OCI-LY7 (cell line): ENCODE results near the gene ATE1. TPM values are rescaled to one million over a fixed set of nuclear protein-coding genes. Genes with fewer than 3 reads are reported as not detected.

Experiments used
- BruUV-seq: library from RNA; stranded (reverse); fragments of 400-500 nt; replicated peaks from 2 replicates; lab custom pipeline; 2021; lab: Mats Ljungman, UMichigan
- CTCF ChIA-PET: fragments of 300-600 bp; sonication (Branson Sonifier 250); formaldehyde crosslinking; loops from one replicate; lab custom pipeline; 2022; ENCODE audit warnings: antibody characterized with exemption; ENCODE audit not compliant: unreplicated experiment; lab: Charles Lee
- POLR2A ChIA-PET: fragments of 300-600 bp; sonication (Branson Sonifier 250); formaldehyde crosslinking; loops from one replicate; lab custom pipeline; 2022; ENCODE audit warnings: antibody characterized with exemption; lab: Charles Lee
- DNase-seq: peaks from one replicate; pipeline ENCODE4 v3.0.0-alpha.2; 2015; ENCODE audit warnings: low spot score
- H2AFZ ChIP-seq: fragments of 200-600 bp; sonication (generic), shearing (Covaris generic); 2 replicates; pipeline ENCODE4 v1.6.1; 2014; ENCODE audit warnings: mild to moderate bottlenecking, antibody characterized with exemption, low read length, moderate library complexity
- H3K27ac ChIP-seq: fragments of 200-600 bp; sonication (generic); 2 replicates; pipeline ENCODE4 v1.5.1; 2014; ENCODE audit warnings: mixed run types, low read depth, mild to moderate bottlenecking, moderate library complexity, low read length, inconsistent platforms; ENCODE audit not compliant: poor library complexity, severe bottlenecking
- H3K36me3 ChIP-seq: fragments of 200-600 bp; sonication (generic); 2 replicates; pipeline ENCODE4 v1.6.1; 2014; ENCODE audit warnings: mild to moderate bottlenecking, antibody characterized with exemption, low read length, moderate library complexity, mixed read lengths; ENCODE audit not compliant: insufficient read depth
- H3K4me1 ChIP-seq: fragments of 200-600 bp; sonication (generic); 2 replicates; pipeline ENCODE4 v1.5.1; 2014; ENCODE audit warnings: mild to moderate bottlenecking, low read length; ENCODE audit not compliant: insufficient read depth, poor library complexity, severe bottlenecking
- H3K4me2 ChIP-seq: fragments of 200-600 bp; sonication (generic); 2 replicates; pipeline ENCODE4 v1.6.1; 2014; ENCODE audit warnings: mild to moderate bottlenecking, low read length
- H3K4me3 ChIP-seq: fragments of 200-600 bp; sonication (generic); 2 replicates; pipeline ENCODE4 v1.5.1; 2014; ENCODE audit warnings: mild to moderate bottlenecking, low read depth, low read length; ENCODE audit not compliant: poor library complexity, severe bottlenecking
- H3K79me2 ChIP-seq: fragments of 200-600 bp; sonication (generic); 2 replicates; pipeline ENCODE4 v1.6.1; 2016; ENCODE audit warnings: low read depth, mild to moderate bottlenecking, low read length, moderate library complexity, mixed read lengths; ENCODE audit not compliant: insufficient read depth
- H3K9me2 ChIP-seq: fragments of 200-600 bp; sonication (generic); 2 replicates; pipeline ENCODE4 v1.6.1; 2016; ENCODE audit warnings: mild to moderate bottlenecking, low read length, mixed read lengths; ENCODE audit not compliant: insufficient read depth
- H3K9me3 ChIP-seq: fragments of 200-600 bp; sonication (generic); 2 replicates; pipeline ENCODE4 v1.6.1; 2014; ENCODE audit warnings: mild to moderate bottlenecking, mixed run types, low read length, mixed read lengths
- H4K20me1 ChIP-seq: fragments of 200-600 bp; sonication (generic); 2 replicates; pipeline ENCODE4 v1.6.1; 2014; ENCODE audit warnings: mild to moderate bottlenecking, antibody characterized with exemption, low read length, moderate library complexity, mixed read lengths; ENCODE audit not compliant: insufficient read depth
- EZH2phosphoT487 ChIP-seq: fragments of 200-600 bp; sonication (generic); IDR thresholded peaks from 2 replicates; pipeline ENCODE4 v1.6.1; 2018; ENCODE audit warnings: low read depth, borderline replicate concordance, mild to moderate bottlenecking, mixed run types, antibody characterized with exemption, low read length, moderate library complexity, mixed read lengths
- intact Hi-C: fragments of 100-400 bp; cut with micrococcal nuclease; formaldehyde crosslinking; loops from one replicate; pipeline ENCODE4 v1.10.0; 2022; ENCODE audit not compliant: unreplicated experiment
- total RNA-seq, 2 experiments: library from RNA; depleted of rRNA in 1 of 2; stranded (reverse); fragments of >200 nt in 1 of 2; shearing (Covaris generic) in 1 of 2; gene quantifications; 2 replicates each; pipeline ENCODE4 v1.2.3, GENCODE V29; 2014 to 2022
- TF ChIP-seq, protein P1 (sequence below): fragments of 200-600 bp; sonication (generic); conservative IDR thresholded peaks from 2 replicates; pipeline ENCODE4 v1.5.1; 2014; ENCODE audit warnings: mild to moderate bottlenecking, antibody characterized with exemption, low read length, moderate library complexity, mixed read lengths

Gene ATE1
- total RNA-seq, 2 experiments from 2014 or later: 14.8 to 44.7 TPM

DNA sequence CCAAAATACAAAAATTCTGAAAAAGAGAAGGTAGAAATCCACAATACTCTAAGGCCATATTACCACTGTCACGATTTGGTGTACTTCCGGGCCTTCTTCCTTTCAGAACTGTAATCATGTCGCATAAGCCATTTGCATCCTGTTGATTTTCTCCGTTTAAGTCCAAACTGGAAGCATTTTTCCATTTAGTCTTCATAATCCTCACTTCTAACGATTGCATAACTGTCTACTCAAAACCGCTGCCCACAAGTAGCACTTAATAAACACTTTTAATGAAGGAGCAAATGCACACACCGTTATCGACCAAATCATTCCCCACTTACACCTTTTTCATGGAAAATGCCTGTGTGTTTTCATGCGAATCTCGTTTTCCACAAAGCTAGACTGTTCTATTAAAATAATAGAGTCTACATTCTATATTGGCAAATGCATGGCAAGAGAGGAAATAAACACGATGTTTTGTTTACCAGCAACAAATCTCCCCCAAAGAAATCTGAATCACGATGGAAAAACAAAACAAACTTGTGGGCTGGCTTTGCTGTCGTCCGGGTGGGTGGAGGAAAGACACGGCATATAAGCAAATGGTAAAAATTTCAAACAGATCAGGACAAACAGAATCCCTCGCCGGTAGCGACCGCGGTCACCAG lies 1.0 kb downstream of the ATE1 start:
- Histone ChIP-seq H3K27ac (peak overlapping the region; percentile 67), H2AFZ (peak overlapping the region; percentile 82), H3K4me2 (peak overlapping the region; percentile 98), H3K79me2 (peaks cover 55% of the 10 kb centered on the region), H3K9me3 (no peaks in the 10 kb centered on the region), H4K20me1 (no peaks in the 10 kb centered on the region), H3K4me1 (peaks cover 39% of the 10 kb centered on the region), H3K4me3 (peak overlapping the region; percentile 96), H3K9me2 (no peaks in the 10 kb centered on the region), H3K36me3 (peaks cover 26% of the 10 kb centered on the region; the same call in 1 of the 2 replicates)
- intact Hi-C loops: loop anchor here (10.0 kb wide), 1 partner anchor 1072 kb away; the partner anchor contains the start of gene WDR11
- CTCF ChIA-PET: no interaction called here
- no TSS peak for BruUV-seq
- TF ChIP-seq, protein P1, sequence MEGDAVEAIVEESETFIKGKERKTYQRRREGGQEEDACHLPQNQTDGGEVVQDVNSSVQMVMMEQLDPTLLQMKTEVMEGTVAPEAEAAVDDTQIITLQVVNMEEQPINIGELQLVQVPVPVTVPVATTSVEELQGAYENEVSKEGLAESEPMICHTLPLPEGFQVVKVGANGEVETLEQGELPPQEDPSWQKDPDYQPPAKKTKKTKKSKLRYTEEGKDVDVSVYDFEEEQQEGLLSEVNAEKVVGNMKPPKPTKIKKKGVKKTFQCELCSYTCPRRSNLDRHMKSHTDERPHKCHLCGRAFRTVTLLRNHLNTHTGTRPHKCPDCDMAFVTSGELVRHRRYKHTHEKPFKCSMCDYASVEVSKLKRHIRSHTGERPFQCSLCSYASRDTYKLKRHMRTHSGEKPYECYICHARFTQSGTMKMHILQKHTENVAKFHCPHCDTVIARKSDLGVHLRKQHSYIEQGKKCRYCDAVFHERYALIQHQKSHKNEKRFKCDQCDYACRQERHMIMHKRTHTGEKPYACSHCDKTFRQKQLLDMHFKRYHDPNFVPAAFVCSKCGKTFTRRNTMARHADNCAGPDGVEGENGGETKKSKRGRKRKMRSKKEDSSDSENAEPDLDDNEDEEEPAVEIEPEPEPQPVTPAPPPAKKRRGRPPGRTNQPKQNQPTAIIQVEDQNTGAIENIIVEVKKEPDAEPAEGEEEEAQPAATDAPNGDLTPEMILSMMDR: no peak
- DNase-seq: peak; percentile 50
- POLR2A ChIA-PET: interaction anchor here (1.2 kb wide), 1 partner anchor 49 kb away, joined by 3 read pairs; no protein-coding TSS in a partner anchor

DNA sequence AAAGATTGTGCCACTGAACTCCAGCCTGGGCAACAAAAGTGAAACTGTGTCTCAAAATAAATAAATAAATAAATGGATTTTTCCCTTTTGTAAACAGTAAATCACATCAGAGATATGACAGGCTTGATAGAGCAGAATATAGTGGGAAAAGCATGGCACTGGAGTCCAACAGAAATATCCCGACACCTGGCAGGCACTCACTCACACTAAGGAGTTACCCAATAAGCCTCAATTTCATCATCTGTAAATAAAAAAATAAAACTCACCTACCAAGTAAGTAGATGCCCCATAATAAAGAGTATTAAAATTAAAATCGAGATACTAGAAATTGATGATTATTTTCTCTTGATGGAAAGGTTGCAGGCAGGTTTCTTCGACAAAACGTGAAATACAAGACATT lies 1.7 kb downstream of the ATE1 start:
- intact Hi-C loops: loop anchor here (10.0 kb wide), 1 partner anchor 1071 kb away; the partner anchor contains the start of gene WDR11

More for the DNA sequence above, 1.7 kb downstream of the ATE1 start:
- POLR2A ChIA-PET: interaction anchor here (1.2 kb wide), 1 partner anchor 49 kb away, joined by 3 read pairs; no protein-coding TSS in a partner anchor
- TF ChIP-seq EZH2phosphoT487: no peak
- TF ChIP-seq, protein P1: no peak
- Histone ChIP-seq H3K27ac (peak overlapping the region; percentile 67), H3K79me2 (peaks cover 60% of the 10 kb centered on the region), H2AFZ (peak overlapping the region; percentile 82; the same call in 1 of the 2 replicates), H3K36me3 (peaks cover 32% of the 10 kb centered on the region), H3K4me1 (peaks cover 46% of the 10 kb centered on the region), H3K4me3 (peak overlapping the region; percentile 96), H3K9me2 (no peaks in the 10 kb centered on the region), H4K20me1 (no peaks in the 10 kb centered on the region), H3K4me2 (peak overlapping the region; percentile 98), H3K9me3 (no peaks in the 10 kb centered on the region)
- DNase-seq: no peak
- BruUV-seq: TSS peak; percentile 67
- CTCF ChIA-PET: no interaction called here
